ENCODE results near the gene SCN7A. TPM values are rescaled to one million over a fixed set of nuclear protein-coding genes. Genes with fewer than 3 reads are reported as not detected.

The SCN7A gene
- total and polyA plus RNA-seq, 4 donors = 0.05 to 7.9 (median 1.1) TPM

GRCh38 chr2:166424841-166425240, 69.2 kb downstream of the SCN7A start:
- Histone ChIP-seq H3K4me1 (ENCODE audit: control insufficient read depth in 4 of 4, insufficient read depth in 4 of 4, low read length in 3 of 4) (no peaks in the 10 kb centered on the region), H3K4me3 (ENCODE audit: low read depth in 1 of 3, low read length in 3 of 3) (no peak overlapping the region), H3K9ac (ENCODE audit: low read depth in 1 of 2, low read length in 2 of 2) (no peak overlapping the region), H3K9me3 (ENCODE audit: control insufficient read depth in 4 of 4, low read length in 3 of 4) (no peaks in the 10 kb centered on the region), H3K27ac (ENCODE audit: low read depth in 1 of 2, low read length in 2 of 2) (no peak overlapping the region), H3K36me3 (ENCODE audit: control insufficient read depth in 4 of 4, insufficient read depth in 3 of 4, low read depth in 1 of 4, low read length in 3 of 4) (no peaks in the 10 kb centered on the region), H3K27me3 (ENCODE audit: control insufficient read depth in 4 of 4, insufficient read depth in 4 of 4, low read length in 3 of 4) (no peaks in the 10 kb centered on the region)
- DNase-seq (ENCODE audit: low spot score) = no peak
- 95% methylated on average over 5 of the region's 5 CpGs for WGBS
- TF ChIP-seq YY1 (IDR thresholded peaks at IDR 0.05) = no peak
- no peak for TF ChIP-seq SP1 (IDR thresholded peaks at IDR 0.05)
- no peak for TF ChIP-seq GABPA (IDR thresholded peaks at IDR 0.05 in 1 of 2, conservative IDR thresholded peaks at IDR 0.05 in 1 of 2)
- TF ChIP-seq RAD21 (IDR thresholded peaks at IDR 0.05) = no peak
- no peak for TF ChIP-seq TAF1 (conservative IDR thresholded peaks at IDR 0.05)
- TF ChIP-seq CTCF (IDR thresholded peaks at IDR 0.05; ENCODE audit: low read depth, low read length, missing input control) = no peak
- no peak for TF ChIP-seq HNF4G (IDR thresholded peaks at IDR 0.05)
- no peak for TF ChIP-seq FOXA1 (IDR thresholded peaks at IDR 0.05)
- TF ChIP-seq ZBTB33 (IDR thresholded peaks at IDR 0.05) = no peak
- TF ChIP-seq MAX (IDR thresholded peaks at IDR 0.05) = no peak
- no peak for TF ChIP-seq REST (IDR thresholded peaks at IDR 0.05)
- no peak for TF ChIP-seq JUND (IDR thresholded peaks at IDR 0.05)
- no peak for TF ChIP-seq RXRA (IDR thresholded peaks at IDR 0.05)
- TF ChIP-seq EGR1 (IDR thresholded peaks at IDR 0.05; ENCODE audit: low read depth in 2 of 2) = no peak
- TF ChIP-seq NR2F2 (IDR thresholded peaks at IDR 0.05) = no peak

GRCh38 chr2:166419616-166419934, 74.5 kb downstream of the SCN7A start:
- Histone ChIP-seq H3K27ac (ENCODE audit: low read depth in 1 of 2, low read length in 2 of 2) (no peak overlapping the region), H3K36me3 (ENCODE audit: control insufficient read depth in 4 of 4, insufficient read depth in 3 of 4, low read depth in 1 of 4, low read length in 3 of 4) (no peaks in the 10 kb centered on the region), H3K27me3 (ENCODE audit: control insufficient read depth in 4 of 4, insufficient read depth in 4 of 4, low read length in 3 of 4) (no peaks in the 10 kb centered on the region), H3K4me3 (ENCODE audit: low read depth in 1 of 3, low read length in 3 of 3) (no peak overlapping the region), H3K4me1 (ENCODE audit: control insufficient read depth in 4 of 4, insufficient read depth in 4 of 4, low read length in 3 of 4) (peaks cover 0 to 3% (median 0%) of the 10 kb centered on the region in 4 donors), H3K9ac (ENCODE audit: low read depth in 1 of 2, low read length in 2 of 2) (no peak overlapping the region), H3K9me3 (ENCODE audit: control insufficient read depth in 4 of 4, low read length in 3 of 4) (no peaks in the 10 kb centered on the region)
- no peak for DNase-seq (ENCODE audit: low spot score)
- TF ChIP-seq RAD21 (IDR thresholded peaks at IDR 0.05) (peak; percentile 83 to 91), YY1 (IDR thresholded peaks at IDR 0.05) (no peak), REST (IDR thresholded peaks at IDR 0.05) (no peak), CTCF (IDR thresholded peaks at IDR 0.05; ENCODE audit: low read depth, low read length, missing input control) (peak; percentile 37), FOXA1 (IDR thresholded peaks at IDR 0.05) (no peak)
- 45% methylated on average over 2 of the region's 2 CpGs for WGBS
